BLaER1 (cell line): ENCODE data around the gene ZNF839.
"Not testable (repeated sequence)": the region's sequence is repeated elsewhere in the genome, so short reads cannot be mapped to it uniquely, and the experiment has no call there.

Experiments used
- H3K27ac ChIP-seq: shearing (Covaris generic); formaldehyde crosslinking; 2 replicates; pipeline ENCODE4 v1.8.1; 2022
- H3K27me3 ChIP-seq: shearing (Covaris generic); formaldehyde crosslinking; 2 replicates; pipeline ENCODE4 v1.8.1; 2022
- H3K36me3 ChIP-seq: shearing (Covaris generic); formaldehyde crosslinking; 2 replicates; pipeline ENCODE4 v1.8.1; 2022
- H3K4me1 ChIP-seq: shearing (Covaris generic); formaldehyde crosslinking; 2 replicates; pipeline ENCODE4 v1.8.1; 2022
- H3K4me2 ChIP-seq: shearing (Covaris generic); formaldehyde crosslinking; 2 replicates; pipeline ENCODE4 v1.8.1; 2022
- H3K4me3 ChIP-seq: shearing (Covaris generic); formaldehyde crosslinking; 2 replicates; pipeline ENCODE4 v1.8.1; 2022
- H3K9ac ChIP-seq: shearing (Covaris generic); formaldehyde crosslinking; 2 replicates; pipeline ENCODE4 v1.8.1; 2022
- H3K9me3 ChIP-seq: shearing (Covaris generic); formaldehyde crosslinking; 2 replicates; pipeline ENCODE4 v1.8.1; 2022
- H4K20me1 ChIP-seq: shearing (Covaris generic); formaldehyde crosslinking; 2 replicates; pipeline ENCODE4 v1.8.1; 2022
- Cebpa-rat ChIP-seq: shearing (Covaris generic); IDR thresholded peaks from 2 replicates; pipeline ENCODE4 v1.8.1; 2022

Gene ZNF839

GRCh38 chr14:102283631-102284129 is 35.9 kb upstream of the ZNF839 start:
- no peak for TF ChIP-seq Cebpa-rat
- H3K27ac ChIP-seq, result no peak overlapping the region
- peaks cover 5% of the 10 kb centered on the region for H3K9me3 ChIP-seq
- no peak overlapping the region for H3K9ac ChIP-seq
- H4K20me1 ChIP-seq, result no peaks in the 10 kb centered on the region
- H3K36me3 ChIP-seq, result no peaks in the 10 kb centered on the region
- no peak overlapping the region for H3K4me3 ChIP-seq
- H3K27me3 ChIP-seq, result no peaks in the 10 kb centered on the region
- no peak overlapping the region for H3K4me2 ChIP-seq
- H3K4me1 ChIP-seq, result no peaks in the 10 kb centered on the region

- Histone ChIP-seq H3K36me3 (no peaks in the 10 kb centered on the region), H3K27me3 (no peaks in the 10 kb centered on the region), H3K9me3 (peaks cover 5% of the 10 kb centered on the region), H3K4me1 (no peaks in the 10 kb centered on the region), H3K4me3 (no peak overlapping the region), H3K9ac (no peak overlapping the region), H4K20me1 (no peaks in the 10 kb centered on the region), H3K4me2 (no peak overlapping the region), H3K27ac (no peak overlapping the region)
- TF ChIP-seq Cebpa-rat, result no peak
Observed at GRCh38 chr14:102285106-102285505, 34.4 kb upstream of the ZNF839 start.

- Histone ChIP-seq H3K9ac (no peak overlapping the region), H3K27me3 (no peaks in the 10 kb centered on the region), H4K20me1 (no peaks in the 10 kb centered on the region), H3K4me1 (no peaks in the 10 kb centered on the region), H3K4me3 (no peak overlapping the region), H3K9me3 (peaks cover 5% of the 10 kb centered on the region), H3K4me2 (no peak overlapping the region), H3K36me3 (no peaks in the 10 kb centered on the region), H3K27ac (no peak overlapping the region)
- no peak for TF ChIP-seq Cebpa-rat
Observed at GRCh38 chr14:102288139-102288538, 31.4 kb upstream of the ZNF839 start.

- H3K9me3 ChIP-seq, result peaks cover 8% of the 10 kb centered on the region
- H3K4me1 ChIP-seq, result no peaks in the 10 kb centered on the region
- no peak overlapping the region for H3K9ac ChIP-seq
- no peak for TF ChIP-seq Cebpa-rat
- no peaks in the 10 kb centered on the region for H3K27me3 ChIP-seq
- no peaks in the 10 kb centered on the region for H4K20me1 ChIP-seq
- H3K4me3 ChIP-seq, result no peak overlapping the region
- H3K27ac ChIP-seq, result no peak overlapping the region
- no peak overlapping the region for H3K4me2 ChIP-seq
- no peaks in the 10 kb centered on the region for H3K36me3 ChIP-seq
Observed at GRCh38 chr14:102292441-102292840, 27.1 kb upstream of the ZNF839 start.

GRCh38 chr14:102293781-102294180 is 25.8 kb upstream of the ZNF839 start:
- no peaks in the 10 kb centered on the region for H4K20me1 ChIP-seq
- no peak overlapping the region for H3K9ac ChIP-seq
- H3K36me3 ChIP-seq, result no peaks in the 10 kb centered on the region
- no peak overlapping the region for H3K4me2 ChIP-seq
- no peaks in the 10 kb centered on the region for H3K27me3 ChIP-seq
- no peak for TF ChIP-seq Cebpa-rat
- no peak overlapping the region for H3K27ac ChIP-seq
- H3K9me3 ChIP-seq, result peaks cover 16% of the 10 kb centered on the region
- no peaks in the 10 kb centered on the region for H3K4me1 ChIP-seq
- H3K4me3 ChIP-seq, result no peak overlapping the region

- Histone ChIP-seq H3K4me3 (no peak overlapping the region), H3K36me3 (no peaks in the 10 kb centered on the region), H3K4me1 (no peaks in the 10 kb centered on the region), H3K27me3 (no peaks in the 10 kb centered on the region), H3K27ac (no peak overlapping the region), H3K9me3 (peaks cover 16% of the 10 kb centered on the region), H3K4me2 (no peak overlapping the region), H4K20me1 (no peaks in the 10 kb centered on the region), H3K9ac (no peak overlapping the region)
- TF ChIP-seq Cebpa-rat, result no peak
Observed at GRCh38 chr14:102295270-102295669, 24.3 kb upstream of the ZNF839 start.

- H3K4me3 ChIP-seq, result no peak overlapping the region
- TF ChIP-seq Cebpa-rat, result no peak
- no peak overlapping the region for H3K4me2 ChIP-seq
- H3K4me1 ChIP-seq, result no peaks in the 10 kb centered on the region
- H3K27ac ChIP-seq, result no peak overlapping the region
- H3K9me3 ChIP-seq, result peaks cover 16% of the 10 kb centered on the region
- H3K36me3 ChIP-seq, result no peaks in the 10 kb centered on the region
- H3K9ac ChIP-seq, result no peak overlapping the region
- no peaks in the 10 kb centered on the region for H3K27me3 ChIP-seq
- H4K20me1 ChIP-seq, result no peaks in the 10 kb centered on the region
Observed at GRCh38 chr14:102297436-102298170, 21.9 kb upstream of the ZNF839 start.

- H4K20me1 ChIP-seq, H3K27ac ChIP-seq, H3K4me1 ChIP-seq, H3K27me3 ChIP-seq, H3K9ac ChIP-seq, H3K4me2 ChIP-seq, H3K4me3 ChIP-seq, H3K36me3 ChIP-seq: not testable (repeated sequence)
- peaks cover 16% of the 10 kb centered on the region for H3K9me3 ChIP-seq
Observed at GRCh38 chr14:102298303-102299070, 21.1 kb upstream of the ZNF839 start.

- TF ChIP-seq Cebpa-rat, result no peak
- Histone ChIP-seq H3K36me3 (no peaks in the 10 kb centered on the region), H4K20me1 (no peaks in the 10 kb centered on the region), H3K4me2 (no peak overlapping the region), H3K9me3 (peaks cover under 1% of the 10 kb centered on the region; the same call in 1 of the 2 replicates), H3K9ac (no peak overlapping the region), H3K27ac (no peak overlapping the region), H3K27me3 (no peaks in the 10 kb centered on the region), H3K4me3 (no peak overlapping the region), H3K4me1 (peaks cover 12% of the 10 kb centered on the region; the same call in 1 of the 2 replicates)
Observed at GRCh38 chr14:102303664-102304063, 15.9 kb upstream of the ZNF839 start.
